GM18505 (cell line): ENCODE data around the gene MCL1.
"Not testable (repeated sequence)": the region's sequence is repeated elsewhere in the genome, so short reads cannot be mapped to it uniquely, and the experiment has no call there.

Experiments
- ATAC-seq: cut with Tn5 transposase; IDR thresholded peaks from one replicate; pipeline ENCODE4 v1.9.1; 2021; ENCODE audit not compliant: unreplicated experiment
- POLR2A ChIP-seq: IDR thresholded peaks from 4 replicates; pipeline ENCODE4 v1.6.1; 2011; ENCODE audit warnings: borderline replicate concordance; ENCODE audit not compliant: insufficient read depth, insufficient read length; ENCODE audit errors: extremely low read depth

The MCL1 gene

GRCh38 chr1:150567717-150568593, 11.5 kb downstream of the MCL1 start:
- TF ChIP-seq POLR2A, result no peak
- ATAC-seq, result no peak

GRCh38 chr1:150567341-150567716, 12.1 kb downstream of the MCL1 start:
- ATAC-seq, result no peak
- TF ChIP-seq POLR2A, result peak; percentile 59

- TF ChIP-seq POLR2A, result no peak
- ATAC-seq, result no peak
Measured at GRCh38 chr1:150566589-150567340, 12.6 kb downstream of the MCL1 start.

GRCh38 chr1:150565240-150565991, 14.0 kb downstream of the MCL1 start:
- not testable (repeated sequence) for ATAC-seq

DNA sequence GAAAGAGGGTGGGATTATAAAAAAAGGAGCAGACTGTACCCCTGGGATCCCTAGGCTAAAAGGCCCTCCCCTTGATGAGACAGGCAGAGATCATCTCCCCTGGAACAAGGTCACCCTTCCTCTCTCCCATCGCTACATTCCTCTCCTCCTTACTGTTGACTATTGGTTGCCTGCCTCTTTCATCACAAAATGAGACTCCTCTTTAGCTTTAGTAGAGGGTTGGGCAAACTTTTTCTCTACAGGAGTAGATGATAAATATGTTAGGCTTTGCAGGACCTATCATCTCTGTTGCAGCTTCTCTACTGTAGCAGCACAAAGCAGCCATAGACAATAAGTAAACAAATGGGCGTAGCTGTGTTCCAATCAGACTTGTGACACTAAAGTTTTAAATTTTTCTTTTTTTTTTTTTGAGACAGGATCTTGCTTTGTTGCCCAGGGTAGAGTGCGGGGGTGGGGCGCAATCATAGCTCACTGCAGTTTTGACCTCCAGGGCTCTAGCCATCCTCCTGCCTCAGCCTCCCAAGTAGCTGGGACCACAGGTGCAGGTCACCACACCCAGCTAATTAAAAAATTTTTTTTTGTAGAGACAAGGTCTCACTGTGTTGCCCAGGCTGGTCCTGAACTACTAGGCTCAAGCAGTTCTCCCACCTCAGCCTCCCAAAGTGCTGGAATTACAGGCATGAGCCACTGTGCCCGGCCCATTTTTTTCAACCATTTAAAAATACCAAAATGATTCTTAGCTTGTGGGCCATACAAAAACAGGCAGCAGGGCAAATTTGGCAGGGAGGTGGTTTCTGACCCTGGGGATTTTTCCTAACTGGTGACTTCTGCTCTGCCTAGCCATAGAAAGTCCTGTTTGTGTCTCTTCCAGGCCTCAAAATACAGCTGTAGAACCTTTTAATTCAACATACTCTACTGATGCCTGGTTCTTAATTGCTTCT, 15.1 kb downstream of the MCL1 start:
- no peak for ATAC-seq
- no peak for TF ChIP-seq POLR2A

DNA sequence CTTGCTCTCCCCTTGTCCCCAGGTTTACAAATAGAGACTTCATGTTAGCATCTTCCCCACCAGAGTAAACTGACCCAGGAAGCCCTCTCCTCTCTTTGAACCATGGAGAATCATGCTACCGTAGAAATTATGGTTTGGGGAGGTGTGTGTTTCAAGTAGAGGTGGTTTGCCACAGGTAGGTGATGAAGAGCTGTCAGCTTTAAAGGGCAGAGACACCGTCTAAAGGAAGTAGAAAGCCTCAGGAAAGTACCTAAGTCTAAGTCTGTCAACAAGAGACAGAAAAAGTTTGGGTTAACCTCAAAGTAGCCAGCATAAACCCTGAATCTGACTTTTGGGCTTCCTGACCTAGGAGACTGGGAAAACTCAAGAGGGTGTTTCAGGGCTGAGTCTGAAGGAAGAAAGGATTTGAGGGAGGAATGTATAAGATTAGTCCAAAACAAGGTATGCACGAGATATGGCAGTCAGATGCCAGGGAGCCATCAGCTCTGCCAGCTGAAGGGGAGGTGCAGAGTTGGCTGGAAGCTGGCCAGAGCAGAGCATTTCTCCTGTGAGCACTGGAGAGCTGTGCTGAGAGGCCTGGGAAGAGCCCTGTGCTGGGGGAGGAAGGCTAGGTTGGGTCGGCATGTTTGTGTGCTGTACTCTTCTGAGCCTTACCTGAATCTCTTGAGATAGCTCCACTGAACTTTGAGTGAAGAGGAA, 15.9 kb downstream of the MCL1 start:
- TF ChIP-seq POLR2A, result peak; percentile 46
- ATAC-seq, result no peak

DNA sequence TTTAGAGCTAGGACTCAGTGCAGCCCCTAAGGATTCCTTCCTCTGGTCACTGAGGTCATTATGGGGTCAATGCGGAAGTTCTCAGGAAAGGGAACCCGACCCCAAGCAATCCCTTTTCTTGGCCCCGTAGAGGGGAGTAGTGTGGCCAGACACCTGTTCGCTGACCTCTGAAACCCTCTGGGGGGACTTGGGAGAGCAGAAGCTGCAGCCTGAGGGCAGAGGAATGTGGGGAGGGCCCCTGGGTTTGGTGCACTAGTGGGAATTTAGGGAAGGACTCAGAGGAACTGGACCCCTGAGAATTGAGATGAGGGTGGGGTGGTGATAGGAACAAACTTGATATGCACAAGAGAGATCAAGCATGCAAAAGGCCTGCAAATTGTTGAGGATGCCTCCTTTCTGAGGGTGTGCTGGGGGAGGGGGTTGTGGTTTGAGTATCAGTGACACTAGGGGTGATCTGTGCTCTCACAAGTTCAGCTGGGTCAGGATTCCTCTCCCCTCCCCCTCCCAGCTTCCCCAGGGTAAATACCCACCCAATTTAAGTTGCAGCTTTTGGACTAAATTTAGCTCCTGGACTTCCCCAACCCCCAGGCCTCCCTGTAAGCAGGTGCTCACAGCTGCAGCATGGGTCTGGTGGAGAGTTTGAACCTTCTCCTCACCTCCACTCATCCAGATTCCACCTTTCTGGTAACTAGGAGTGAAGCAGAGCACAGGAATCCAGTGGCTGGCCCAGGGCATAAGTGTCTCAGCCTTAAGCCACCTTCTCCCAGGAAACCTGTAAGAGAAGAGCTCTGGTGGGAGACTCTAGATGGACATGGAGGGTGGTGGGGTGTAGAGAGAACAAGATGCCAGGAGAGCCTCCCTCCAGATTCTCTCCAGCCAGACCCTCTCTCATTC, 16.7 kb downstream of the MCL1 start:
- TF ChIP-seq POLR2A, result peak; percentile 53
- ATAC-seq, result peak; percentile 37

- ATAC-seq, result peak; percentile 34
- peak; percentile 84 for TF ChIP-seq POLR2A
Measured at GRCh38 chr1:150561974-150562445, 17.4 kb downstream of the MCL1 start.

DNA sequence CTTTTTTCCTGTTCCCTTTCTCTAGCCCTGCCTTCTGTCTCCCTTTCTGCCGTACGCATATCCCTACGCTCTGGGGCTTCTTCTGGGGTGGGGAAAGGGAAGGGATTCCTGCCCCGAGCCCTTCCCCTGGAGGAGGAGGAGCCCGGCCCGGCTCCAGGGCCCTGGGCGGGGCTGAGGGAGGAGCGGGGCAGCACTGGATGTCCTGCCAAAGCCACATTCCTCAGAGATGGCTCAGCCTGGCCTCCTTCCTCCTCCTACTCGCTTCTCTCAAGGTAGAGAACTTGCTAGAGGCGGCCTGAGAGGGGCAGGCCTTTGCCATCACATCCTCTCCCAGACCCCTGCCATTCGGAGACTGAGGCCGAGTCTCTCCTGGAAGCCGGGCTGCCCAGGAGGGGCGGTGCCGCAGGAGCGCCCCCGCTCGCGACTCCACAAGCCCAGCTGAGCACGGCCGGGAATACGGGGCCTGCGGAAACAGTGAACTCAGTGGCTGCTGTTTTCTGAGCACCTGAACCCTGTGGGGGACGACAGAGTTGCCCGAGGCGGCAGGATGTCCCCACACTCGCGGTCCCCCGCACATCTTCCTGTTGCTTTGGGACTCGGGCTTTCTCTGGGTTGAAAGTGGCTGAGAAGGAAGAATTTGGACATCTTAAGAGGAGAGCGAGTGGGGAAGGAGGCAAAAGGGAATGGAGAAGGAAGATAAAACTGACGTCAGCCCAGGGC, 18.0 kb downstream of the MCL1 start:
- peak; percentile 47 for TF ChIP-seq POLR2A
- no peak for ATAC-seq

DNA sequence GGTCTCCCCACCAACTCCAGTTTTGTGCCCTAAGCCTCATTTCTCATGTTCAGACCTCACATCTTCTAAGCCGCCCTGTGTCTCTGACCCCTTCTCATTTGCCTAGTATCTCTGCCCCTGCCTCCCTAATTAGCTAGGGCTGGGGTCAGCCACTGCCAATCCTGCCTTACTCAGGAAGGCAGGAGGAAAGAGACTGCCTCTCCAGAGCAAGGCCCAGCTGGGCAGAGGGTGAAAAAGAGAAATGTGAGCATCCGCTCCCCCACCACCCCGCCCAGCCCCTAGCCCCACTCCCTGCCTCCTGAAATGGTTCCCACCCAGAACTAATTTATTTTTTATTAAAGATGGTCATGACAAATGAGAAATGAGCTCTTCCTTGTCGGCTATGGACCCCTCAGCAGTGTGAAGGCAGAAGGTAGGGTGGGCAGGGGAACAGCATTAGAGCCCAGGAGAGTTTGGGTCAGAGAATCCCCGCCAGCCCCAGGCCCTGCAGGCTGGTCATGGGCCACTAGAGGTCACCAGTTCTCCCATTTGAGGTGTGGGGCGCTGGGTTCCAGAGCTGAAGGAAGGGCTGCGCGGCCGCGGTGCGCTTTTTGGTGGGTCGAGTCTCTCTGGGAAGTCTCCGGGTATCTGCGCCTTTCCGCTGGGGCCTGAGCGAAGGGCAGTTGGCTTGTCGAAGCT, 18.7 kb downstream of the MCL1 start:
- TF ChIP-seq POLR2A, result no peak
- no peak for ATAC-seq
